DND-41 (cell line): ENCODE results near the gene SYTL2.

Source experiments
- ATAC-seq: fragments of 200-7000 bp; cut with Tn5 transposase; 3 replicates; pipeline ENCODE4 v1.9.1; 2021; ENCODE audit warnings: low read depth; ENCODE audit not compliant: insufficient read depth
- DNase-seq: peaks from one replicate; pipeline ENCODE4 v3.0.0-alpha.2; 2020
- H2AFZ ChIP-seq: 2 replicates; pipeline ENCODE4 v1.6.0; 2012; ENCODE audit warnings: low read depth, low read length
- H3K27ac ChIP-seq: 2 replicates; pipeline ENCODE4 v1.5.1; 2012; ENCODE audit warnings: low read length, inconsistent platforms
- H3K27me3 ChIP-seq: fragments of 200-600 bp; sonication (generic); 2 replicates; pipeline ENCODE4 v1.6.0; 2012; ENCODE audit warnings: low read length, mild to moderate bottlenecking, inconsistent platforms; ENCODE audit not compliant: insufficient read depth, poor library complexity
- H3K36me3 ChIP-seq: 2 replicates; pipeline ENCODE4 v1.5.1; 2012; ENCODE audit warnings: low read length, inconsistent platforms; ENCODE audit not compliant: insufficient read depth
- H3K4me1 ChIP-seq: 2 replicates; pipeline ENCODE4 v1.5.1; 2012; ENCODE audit warnings: mild to moderate bottlenecking, low read length; ENCODE audit not compliant: insufficient read depth
- H3K4me2 ChIP-seq: 2 replicates; pipeline ENCODE4 v1.6.0; 2012; ENCODE audit warnings: mild to moderate bottlenecking, moderate library complexity, low read length, inconsistent platforms; ENCODE audit not compliant: insufficient read depth
- H3K4me3 ChIP-seq, 2 experiments: fragments of 200-600 bp in 1 of 2; shearing (Covaris generic) in 1 of 2; 2 replicates each; pipeline ENCODE4 v1.5.1; 2012 to 2016; ENCODE audit warnings: inconsistent platforms in 2 of 2, low read length in 2 of 2, mild to moderate bottlenecking in 2 of 2, low read depth in 1 of 2, moderate library complexity in 1 of 2
- H3K79me2 ChIP-seq: 2 replicates; pipeline ENCODE4 v1.6.0; 2012; ENCODE audit warnings: low read length, inconsistent platforms; ENCODE audit not compliant: insufficient read depth
- H3K9ac ChIP-seq: 2 replicates; pipeline ENCODE4 v1.6.0; 2012; ENCODE audit warnings: low read depth, mild to moderate bottlenecking, inconsistent platforms, low read length, moderate library complexity
- H3K9me3 ChIP-seq: 2 replicates; pipeline ENCODE4 v1.5.1; 2012; ENCODE audit warnings: low read length, moderate library complexity, mild to moderate bottlenecking, inconsistent platforms; ENCODE audit not compliant: insufficient read depth, severe bottlenecking
- H4K20me1 ChIP-seq: 2 replicates; pipeline ENCODE4 v1.6.0; 2012; ENCODE audit warnings: low read length; ENCODE audit not compliant: insufficient read depth
- EZH2 ChIP-seq: IDR thresholded peaks from 3 replicates; pipeline ENCODE4 v1.6.1; 2012; ENCODE audit warnings: borderline replicate concordance, low read depth, mild to moderate bottlenecking, moderate library complexity, low read length, inconsistent platforms; ENCODE audit not compliant: severe bottlenecking
- TF ChIP-seq, protein P1 (sequence below): IDR thresholded peaks from 2 replicates; pipeline ENCODE4 v1.5.1; 2012; ENCODE audit warnings: borderline replicate concordance, low read length, moderate library complexity, mild to moderate bottlenecking; ENCODE audit not compliant: poor library complexity, severe bottlenecking; ENCODE audit errors: extremely low read depth

Gene SYTL2

DNA sequence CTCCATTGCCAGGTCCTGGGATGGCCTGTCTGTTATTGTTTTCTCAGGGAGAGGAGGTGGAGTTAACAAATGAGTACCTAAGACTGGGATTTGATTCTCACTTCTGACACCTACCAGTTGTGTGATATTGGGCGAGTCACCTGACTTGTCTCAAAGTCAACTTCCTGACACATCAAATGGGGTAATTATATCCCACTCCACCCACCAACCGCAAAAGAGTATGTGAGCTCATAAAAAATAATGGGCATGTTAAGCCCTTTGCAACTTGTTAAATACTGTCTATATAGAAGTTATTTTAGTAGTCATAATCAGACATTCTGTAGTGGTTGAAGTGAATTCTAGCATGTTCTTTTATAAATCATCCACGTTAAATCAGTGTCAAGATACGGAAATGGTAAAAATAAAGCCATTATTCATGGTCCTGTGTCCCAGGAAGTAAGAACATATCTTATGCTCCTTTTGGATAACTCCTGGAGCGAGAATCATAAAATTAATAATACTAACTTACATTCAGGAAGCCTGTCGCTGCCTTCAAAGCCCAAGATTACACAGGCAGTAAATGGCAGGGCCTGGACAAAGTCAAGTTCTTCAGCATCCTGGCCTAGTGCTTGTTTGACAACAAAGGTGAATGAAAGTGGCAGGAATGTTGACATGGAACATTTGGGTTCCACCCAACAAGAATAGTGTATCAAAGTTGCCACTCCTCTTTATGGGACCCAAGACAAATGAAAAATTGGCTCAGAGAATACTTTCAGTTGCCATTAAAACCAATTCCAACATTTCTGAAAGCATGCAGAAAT lies 54.3 kb downstream of the SYTL2 start:
- Histone ChIP-seq H3K36me3 (no peaks in the 10 kb centered on the region), H3K27ac (no peak overlapping the region), H3K4me2 (no peak overlapping the region), H3K9me3 (no peaks in the 10 kb centered on the region), H3K27me3 (peaks cover 71% of the 10 kb centered on the region), H4K20me1 (peaks cover 52% of the 10 kb centered on the region), H2AFZ (no peak overlapping the region), H3K4me3 (no peak overlapping the region), H3K9ac (no peak overlapping the region), H3K79me2 (no peaks in the 10 kb centered on the region), H3K4me1 (peaks cover 19% of the 10 kb centered on the region)
- DNase-seq: no peak
- ATAC-seq: no peak
- TF ChIP-seq, protein P1, sequence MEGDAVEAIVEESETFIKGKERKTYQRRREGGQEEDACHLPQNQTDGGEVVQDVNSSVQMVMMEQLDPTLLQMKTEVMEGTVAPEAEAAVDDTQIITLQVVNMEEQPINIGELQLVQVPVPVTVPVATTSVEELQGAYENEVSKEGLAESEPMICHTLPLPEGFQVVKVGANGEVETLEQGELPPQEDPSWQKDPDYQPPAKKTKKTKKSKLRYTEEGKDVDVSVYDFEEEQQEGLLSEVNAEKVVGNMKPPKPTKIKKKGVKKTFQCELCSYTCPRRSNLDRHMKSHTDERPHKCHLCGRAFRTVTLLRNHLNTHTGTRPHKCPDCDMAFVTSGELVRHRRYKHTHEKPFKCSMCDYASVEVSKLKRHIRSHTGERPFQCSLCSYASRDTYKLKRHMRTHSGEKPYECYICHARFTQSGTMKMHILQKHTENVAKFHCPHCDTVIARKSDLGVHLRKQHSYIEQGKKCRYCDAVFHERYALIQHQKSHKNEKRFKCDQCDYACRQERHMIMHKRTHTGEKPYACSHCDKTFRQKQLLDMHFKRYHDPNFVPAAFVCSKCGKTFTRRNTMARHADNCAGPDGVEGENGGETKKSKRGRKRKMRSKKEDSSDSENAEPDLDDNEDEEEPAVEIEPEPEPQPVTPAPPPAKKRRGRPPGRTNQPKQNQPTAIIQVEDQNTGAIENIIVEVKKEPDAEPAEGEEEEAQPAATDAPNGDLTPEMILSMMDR: no peak
- no peak for TF ChIP-seq EZH2

DNA sequence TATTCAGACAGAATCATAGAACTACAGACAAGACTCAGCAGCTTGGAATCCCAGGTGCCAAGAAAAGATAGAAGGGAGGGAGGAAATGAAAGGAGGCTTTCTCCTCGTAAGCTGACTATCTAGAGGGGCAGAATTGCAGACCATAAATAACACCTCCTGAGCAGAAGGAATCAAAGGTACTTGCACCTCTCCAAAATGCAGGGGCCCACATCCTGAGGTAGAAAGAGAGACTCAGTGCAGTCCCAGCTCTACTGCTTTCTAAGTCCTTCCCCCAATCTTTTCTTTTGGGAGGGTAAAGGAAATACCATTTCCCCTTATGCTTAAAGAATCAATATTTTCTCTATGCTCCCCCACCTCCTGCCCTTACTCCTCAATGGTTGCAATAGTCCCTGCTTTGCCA lies 55.2 kb downstream of the SYTL2 start:
- DNase-seq (no peak), ATAC-seq (no peak)
- Histone ChIP-seq H3K79me2 (no peaks in the 10 kb centered on the region), H2AFZ (no peak overlapping the region), H3K27me3 (peaks cover 72% of the 10 kb centered on the region), H3K27ac (no peak overlapping the region), H3K9ac (no peak overlapping the region), H4K20me1 (peaks cover 52% of the 10 kb centered on the region), H3K4me2 (no peak overlapping the region), H3K9me3 (no peaks in the 10 kb centered on the region), H3K36me3 (no peaks in the 10 kb centered on the region), H3K4me1 (peaks cover 20% of the 10 kb centered on the region), H3K4me3 (no peak overlapping the region)
- no peak for TF ChIP-seq EZH2
- TF ChIP-seq, protein P1: no peak

DNA sequence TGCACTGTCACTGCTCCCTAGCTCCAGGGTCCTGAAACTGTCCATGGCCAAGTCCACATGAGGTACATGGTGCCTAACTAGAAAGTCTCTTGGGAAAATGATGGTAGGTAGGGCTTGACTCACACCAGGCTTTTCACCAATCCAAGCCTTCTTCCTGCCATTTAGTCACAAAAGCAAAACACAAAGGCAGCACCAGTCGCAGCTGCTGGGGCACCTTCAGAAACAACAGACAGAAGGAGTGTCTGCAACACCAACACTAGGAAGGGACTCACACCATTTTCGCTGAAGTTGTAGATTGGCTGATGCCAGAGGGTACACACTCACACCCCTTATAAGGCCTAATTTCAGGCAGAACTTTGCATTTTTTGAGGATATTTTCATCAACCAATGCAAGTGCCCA lies 55.7 kb downstream of the SYTL2 start:
- H3K27me3 ChIP-seq: peaks cover 72% of the 10 kb centered on the region
- H4K20me1 ChIP-seq: peaks cover 54% of the 10 kb centered on the region
- H3K79me2 ChIP-seq: no peaks in the 10 kb centered on the region
- peak; percentile 26 for TF ChIP-seq EZH2
- TF ChIP-seq, protein P1: no peak
- no peak overlapping the region for H2AFZ ChIP-seq
- no peak overlapping the region for H3K9ac ChIP-seq
- no peaks in the 10 kb centered on the region for H3K9me3 ChIP-seq
- DNase-seq (no peak), ATAC-seq (no peak)
- H3K4me2 ChIP-seq: no peak overlapping the region
- peaks cover 20% of the 10 kb centered on the region for H3K4me1 ChIP-seq
- no peak overlapping the region for H3K4me3 ChIP-seq
- H3K27ac ChIP-seq: no peak overlapping the region
- no peaks in the 10 kb centered on the region for H3K36me3 ChIP-seq
